Activated CD4-positive, alpha-beta T cell treated with anti-CD3 and anti-CD28 coated beads for 24 hours (primary cell): Measurements from ENCODE around the gene SPSB1.
A peak's percentile ranks its signal among the peaks of the same experiment; 100 is the strongest.

Source experiments
- DNase-seq, 2 donors: peaks; one replicate each; pipeline ENCODE4 v3.0.0-alpha.2; 2020; ENCODE audit warnings: low read depth in 2 of 2

SPSB1 gene

GRCh38 chr1:9300573-9300972, 7.9 kb downstream of the SPSB1 start:
- DNase-seq = no peak

DNA sequence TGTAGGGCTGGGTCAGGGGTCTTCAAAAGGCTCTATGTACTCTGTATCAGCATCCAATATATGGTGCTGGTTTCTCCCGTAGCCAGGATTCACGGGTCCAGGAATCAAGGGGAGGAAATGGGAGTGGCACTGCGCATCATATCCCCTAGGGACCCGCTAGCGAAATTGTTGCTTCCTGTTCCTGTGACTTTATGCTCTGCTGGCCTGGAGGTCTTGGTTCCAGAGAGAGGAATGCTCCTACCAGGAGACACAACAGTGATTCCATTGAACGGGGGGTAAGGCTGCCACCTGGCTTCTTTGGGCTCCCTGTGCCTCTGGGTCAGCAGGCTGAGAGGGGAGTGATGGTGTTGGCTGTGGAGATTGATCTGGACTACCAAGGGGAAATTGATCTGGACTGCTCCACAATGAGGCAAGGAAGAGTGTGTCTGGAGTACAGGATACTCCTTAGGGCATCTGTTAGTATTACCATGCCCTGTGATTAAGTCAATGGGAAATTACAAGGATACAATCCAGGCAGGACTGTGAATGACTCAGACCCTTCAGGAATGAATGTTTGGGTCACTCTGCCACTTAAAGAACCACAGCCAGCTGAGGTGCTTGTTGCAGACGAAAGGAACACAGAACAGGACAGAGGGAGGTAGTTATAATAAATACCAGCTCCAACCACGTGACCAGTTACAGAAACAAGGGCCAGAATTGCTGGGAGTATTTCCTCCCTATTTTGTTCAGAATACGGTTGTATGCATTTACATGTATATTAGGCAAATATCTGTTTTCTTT, 10.2 kb downstream of the SPSB1 start:
- DNase-seq = no peak

- DNase-seq = no peak
Measured at GRCh38 chr1:9303916-9304315, 11.2 kb downstream of the SPSB1 start.

GRCh38 chr1:9305216-9305615, 12.5 kb downstream of the SPSB1 start:
- no peak for DNase-seq

DNA sequence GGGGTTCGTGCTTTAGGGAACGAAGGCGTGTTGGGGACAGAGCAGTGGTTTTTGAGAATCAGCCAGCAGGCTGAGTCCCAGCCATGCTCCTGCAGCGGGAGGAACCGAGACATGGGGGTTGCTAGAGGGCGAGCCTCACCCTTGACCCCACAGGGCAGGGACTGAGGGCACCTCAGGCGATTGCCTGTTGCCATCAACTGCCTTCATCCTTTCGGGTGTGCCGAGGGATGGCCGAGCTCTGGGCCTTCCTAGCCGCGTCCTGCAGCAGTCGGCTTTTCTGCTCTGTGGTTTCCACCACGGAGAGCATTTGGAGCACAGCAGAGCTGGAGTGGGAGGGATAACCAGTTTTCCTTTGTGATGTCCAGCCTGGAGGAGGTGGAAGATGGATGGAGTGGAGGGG, 13.3 kb downstream of the SPSB1 start:
- DNase-seq = no peak

- DNase-seq = no peak
Measured at GRCh38 chr1:9307303-9307702, 14.6 kb downstream of the SPSB1 start.

DNA sequence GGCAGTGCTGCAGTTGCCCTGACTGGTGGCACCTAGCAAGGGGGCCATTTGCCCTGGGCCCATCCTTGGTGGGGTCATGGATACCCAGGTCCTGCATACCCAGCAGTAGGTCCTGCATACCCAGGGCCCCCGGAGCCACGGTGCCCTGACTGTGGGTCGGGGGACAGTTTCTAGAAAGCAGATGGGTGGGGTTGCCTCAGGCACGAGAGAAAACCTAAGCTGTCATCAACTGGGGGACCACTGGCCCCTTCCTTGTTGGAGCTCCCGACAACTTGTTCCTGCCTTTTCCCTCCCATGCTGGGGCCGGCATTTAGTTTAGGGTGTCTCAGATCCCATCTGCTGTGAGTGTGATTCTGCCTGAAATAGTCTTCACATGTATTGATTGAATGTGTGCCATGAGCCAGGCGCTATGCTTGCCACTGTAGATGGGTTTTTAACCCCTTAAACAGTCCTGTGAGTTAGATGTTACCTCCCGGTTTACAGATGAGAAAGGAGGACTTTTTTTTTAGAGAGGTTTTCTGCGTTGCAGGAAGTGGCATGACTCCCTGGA, 15.6 kb downstream of the SPSB1 start:
- no peak for DNase-seq

GRCh38 chr1:9309080-9309479, 16.4 kb downstream of the SPSB1 start:
- DNase-seq = no peak

DNA sequence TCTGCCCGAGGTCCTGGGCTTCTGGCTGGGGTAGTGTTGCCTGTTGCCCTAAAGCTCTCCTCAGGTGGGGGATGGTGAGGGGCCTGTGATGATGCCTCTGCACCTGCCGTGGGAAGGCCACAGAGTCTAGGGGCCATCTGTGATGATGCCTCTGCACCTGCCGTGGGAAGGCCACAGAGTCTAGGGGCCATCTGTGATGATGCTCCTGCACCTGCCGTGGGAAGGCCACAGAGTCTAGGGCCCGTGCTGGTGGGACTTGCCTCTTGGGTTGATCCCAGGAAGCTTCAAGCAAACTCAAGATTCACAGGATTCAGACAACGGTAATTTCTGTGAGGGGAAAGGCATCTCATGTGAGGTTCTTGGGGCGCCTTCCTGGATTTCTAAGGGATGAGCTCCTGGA, 17.3 kb downstream of the SPSB1 start:
- no peak for DNase-seq

DNA sequence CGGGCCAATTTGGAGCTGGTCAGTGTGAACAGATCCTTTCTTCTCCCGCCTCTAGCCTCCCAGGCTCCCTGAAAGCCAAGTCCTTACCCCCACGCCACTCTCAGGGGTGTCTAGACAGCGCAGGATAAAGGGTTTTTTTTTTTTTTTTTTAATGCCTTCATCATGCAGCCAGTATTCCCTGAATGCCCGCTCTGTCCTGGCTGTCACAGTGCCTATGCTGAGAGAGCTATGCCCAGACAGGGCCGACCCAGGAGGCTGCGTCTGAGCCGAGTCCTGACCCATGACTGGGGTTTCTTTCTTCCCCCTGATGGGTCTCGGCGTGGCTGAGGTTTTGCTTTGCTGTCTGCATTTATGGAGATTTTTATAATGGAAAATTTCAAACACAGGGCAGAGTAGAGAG, 18.3 kb downstream of the SPSB1 start:
- DNase-seq = no peak

GRCh38 chr1:9311479-9311878, 18.8 kb downstream of the SPSB1 start:
- DNase-seq = no peak

DNA sequence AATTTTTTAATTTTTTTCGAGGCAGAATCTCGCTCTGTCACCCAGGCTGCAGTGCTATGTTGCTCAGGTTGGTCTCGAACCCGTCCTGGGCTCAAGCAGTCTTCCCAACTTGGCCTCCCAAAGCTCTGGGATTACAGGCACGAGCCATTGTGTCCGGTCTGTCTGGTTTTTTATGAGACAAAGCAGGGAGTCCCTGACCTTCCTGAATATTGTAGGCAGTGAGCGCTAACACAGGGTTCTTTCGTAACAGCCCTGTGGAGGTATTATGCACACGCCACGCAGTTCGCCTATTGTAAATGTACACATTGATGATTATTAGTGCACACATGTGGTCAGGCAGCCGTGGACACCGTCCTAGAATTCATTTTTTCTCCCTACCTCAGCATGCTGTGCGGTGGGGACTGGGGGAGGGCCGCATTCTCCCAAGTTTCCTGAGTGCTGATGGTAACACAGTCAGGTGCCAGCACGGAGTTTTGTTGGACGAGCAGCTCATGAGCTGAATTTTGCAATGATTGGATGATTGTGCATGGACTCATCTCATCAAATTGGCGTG, 19.6 kb downstream of the SPSB1 start:
- DNase-seq = no peak

- no peak for DNase-seq
Measured at GRCh38 chr1:9313576-9313975, 20.9 kb downstream of the SPSB1 start.

DNA sequence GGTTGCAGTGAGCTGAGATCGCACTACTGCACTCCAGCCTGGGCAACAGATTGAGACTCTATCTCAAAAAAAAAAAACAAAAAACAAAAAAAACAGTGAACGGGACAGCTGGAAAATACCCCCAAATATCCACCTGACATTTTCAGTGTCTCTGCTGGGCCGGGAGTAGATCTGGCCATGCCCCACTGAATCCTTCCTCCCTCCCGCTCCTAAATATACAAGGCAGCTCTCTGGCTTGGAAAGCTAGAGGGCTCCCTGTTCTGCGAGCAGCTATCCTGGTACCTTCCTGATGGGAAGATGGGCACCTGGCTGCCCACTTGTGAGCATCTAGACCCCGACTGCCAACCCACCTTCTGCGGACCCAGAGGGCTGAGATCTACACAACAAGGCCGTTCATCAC, 21.4 kb downstream of the SPSB1 start:
- no peak for DNase-seq

DNA sequence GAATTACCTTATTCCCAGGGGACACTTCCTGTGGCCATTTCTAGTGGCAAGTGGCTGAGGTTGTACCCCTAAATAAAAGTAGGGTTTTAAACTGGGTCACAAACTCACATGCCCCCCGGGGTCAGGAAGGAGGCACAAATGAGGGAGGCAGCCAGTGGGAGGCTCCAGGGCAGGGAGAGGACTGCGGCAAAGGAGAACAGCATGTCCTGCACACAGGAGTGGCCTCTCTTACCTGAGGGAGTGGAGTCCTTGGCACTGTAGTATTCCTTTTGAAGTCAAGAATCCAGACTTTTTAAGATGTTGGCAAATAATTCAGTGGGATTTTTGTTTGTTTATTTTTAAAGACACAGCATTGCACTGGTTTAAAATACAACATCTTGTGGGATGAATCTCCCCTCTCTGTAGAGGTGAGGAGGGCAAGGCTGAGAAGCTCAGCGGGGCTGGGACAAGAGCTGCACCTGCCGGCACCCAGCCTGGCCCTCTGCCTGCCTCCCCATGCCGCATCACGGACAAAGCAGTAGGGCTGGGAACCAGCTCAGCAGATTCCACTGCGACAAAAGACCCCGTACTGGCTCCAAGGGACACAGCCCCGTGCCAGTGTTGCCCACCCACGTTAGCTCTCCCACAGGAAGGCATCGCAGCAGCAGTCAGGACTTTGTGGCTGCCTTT, 22.2 kb downstream of the SPSB1 start:
- no peak for DNase-seq

GRCh38 chr1:9315411-9316079, 22.9 kb downstream of the SPSB1 start:
- DNase-seq = peak; percentile 50 to 54

DNA sequence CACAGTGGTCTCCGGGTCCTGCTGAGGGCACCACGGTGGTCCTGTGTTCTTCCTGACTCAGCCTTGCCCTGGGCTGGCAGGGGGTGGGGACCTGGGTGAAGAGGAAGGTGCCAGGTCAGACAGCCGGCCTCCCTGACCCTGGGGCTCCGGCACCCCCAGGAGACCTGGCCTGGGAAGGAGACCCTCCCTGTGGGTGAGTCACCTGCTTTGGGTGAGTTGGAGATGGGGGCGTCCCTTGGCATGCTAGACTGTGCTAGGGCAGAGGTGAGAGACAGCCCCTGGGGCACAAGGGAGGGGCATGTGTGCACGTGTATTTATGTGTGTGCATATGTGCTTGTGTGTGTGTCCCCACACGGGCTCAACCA, 23.4 kb downstream of the SPSB1 start:
- DNase-seq = no peak

DNA sequence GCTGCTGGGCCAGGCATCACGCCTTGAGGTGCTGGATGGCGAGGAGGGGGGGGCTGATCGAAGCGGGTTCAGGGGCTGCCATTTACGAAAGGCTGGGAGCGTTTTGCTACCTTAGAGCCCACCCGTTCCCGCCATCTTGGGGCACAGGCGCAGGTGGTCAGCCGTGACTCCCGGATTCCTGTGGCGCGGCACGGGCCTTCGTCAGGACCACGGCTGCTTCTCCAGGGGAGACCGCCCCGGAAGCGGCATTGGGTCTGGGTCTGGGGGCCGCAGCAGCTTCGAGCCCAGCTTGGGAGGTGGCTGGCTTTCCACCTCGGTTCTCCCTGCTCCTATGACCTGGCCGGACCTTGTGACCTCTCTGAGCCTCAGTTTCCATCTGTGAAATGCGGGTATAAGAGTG, 23.8 kb downstream of the SPSB1 start:
- DNase-seq = no peak

DNA sequence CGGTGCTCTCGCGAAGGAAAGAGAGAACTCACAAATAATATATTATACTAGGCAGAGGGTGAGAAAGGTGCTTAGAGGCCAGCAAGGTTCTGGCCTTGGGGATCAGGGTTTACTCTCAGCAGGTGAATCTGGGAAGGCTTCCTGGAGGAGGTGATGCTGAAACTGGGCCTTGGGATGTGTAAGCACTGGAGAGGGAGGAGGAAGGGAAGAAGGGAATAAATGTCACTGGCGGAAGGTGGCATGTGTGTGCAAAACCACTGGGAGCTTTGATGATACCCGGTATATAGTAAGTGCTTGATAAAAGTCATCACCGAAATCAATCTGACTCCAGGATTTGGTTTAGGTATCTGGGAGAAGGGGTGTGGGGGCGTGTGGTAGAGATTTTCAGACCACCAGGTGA, 24.4 kb downstream of the SPSB1 start:
- no peak for DNase-seq

DNA sequence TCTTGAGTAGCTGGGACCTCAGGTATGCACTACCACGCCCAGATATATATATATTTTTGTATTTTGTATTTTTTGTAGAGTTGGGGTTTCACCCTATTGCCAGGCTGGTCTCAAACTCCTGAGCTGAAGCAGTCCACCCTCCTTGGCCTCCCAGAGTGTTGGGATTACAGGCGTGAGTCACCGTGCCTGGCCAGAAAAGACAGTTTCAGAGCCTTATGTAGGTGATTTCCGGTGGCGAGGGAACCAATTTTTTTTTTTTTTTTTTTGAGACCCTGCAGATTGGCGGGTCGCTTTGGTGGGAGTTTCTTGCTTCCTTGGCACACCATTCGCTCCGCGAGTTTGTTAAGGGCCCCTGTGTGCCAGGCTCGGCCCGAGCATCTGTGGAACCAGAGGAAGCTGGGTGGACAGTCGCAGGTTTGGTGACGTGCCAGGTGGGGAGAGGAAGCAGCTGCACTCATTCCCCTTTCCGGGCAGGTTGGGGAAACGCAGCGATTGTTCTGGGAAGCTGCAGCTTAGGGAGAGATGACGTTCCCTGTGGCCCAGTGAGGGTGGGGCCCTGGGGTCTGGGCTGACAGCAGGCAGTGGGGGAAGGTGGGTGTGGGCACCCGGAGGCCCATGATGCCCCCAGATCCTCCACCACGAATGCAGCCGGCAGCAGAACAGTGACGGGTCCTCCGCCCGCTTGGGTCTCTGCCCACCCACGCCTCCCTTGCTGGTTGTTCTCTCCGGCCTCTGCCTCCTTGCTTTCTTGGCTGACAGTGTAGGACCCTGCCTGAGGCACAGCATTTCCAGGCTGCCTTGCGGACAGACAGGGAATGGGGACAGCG, 25.1 kb downstream of the SPSB1 start:
- no peak for DNase-seq

DNA sequence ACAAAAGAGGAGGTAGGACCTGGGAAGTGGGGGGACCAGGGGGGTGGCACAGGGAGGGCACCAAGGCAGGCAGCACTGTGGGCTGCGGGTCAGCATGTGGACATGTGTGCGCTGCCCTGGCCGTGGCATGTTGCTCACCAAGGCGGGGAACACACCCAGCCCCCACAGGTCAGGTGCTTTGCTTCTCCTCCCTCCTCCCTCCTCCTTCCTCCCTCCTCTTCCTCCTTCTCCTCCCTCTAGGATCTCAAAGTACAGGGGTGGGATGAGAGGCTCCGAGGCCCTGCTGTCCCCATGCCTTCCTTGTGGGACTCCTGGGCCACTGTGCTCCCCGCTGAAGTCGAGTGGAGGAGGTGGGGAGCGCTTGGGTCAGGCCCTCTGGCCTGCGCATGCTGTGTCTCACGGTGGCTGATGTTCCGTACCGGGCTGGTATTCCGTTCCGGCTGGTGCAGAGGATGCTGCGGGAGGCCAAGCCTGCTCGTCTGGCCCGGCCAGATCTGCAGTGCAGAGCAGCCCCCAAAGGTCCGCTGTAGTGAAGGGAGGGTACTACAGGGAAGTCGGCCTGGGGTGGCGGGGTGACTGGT, 26.6 kb downstream of the SPSB1 start:
- DNase-seq = no peak
